H1 (cell line): ENCODE results near the gene ZNF154. TPM values are rescaled to one million over a fixed set of nuclear protein-coding genes. Genes with fewer than 3 reads are reported as not detected.

ENCODE experiments used
- CTCF ChIA-PET: fragments of 300-600 bp; sonication (Branson Sonifier 250); formaldehyde crosslinking; loops from one replicate; lab custom pipeline; 2021; ENCODE audit not compliant: partially characterized antibody; lab: Charles Lee
- POLR2A ChIA-PET: fragments of 300-600 bp; sonication (Branson Sonifier 250); formaldehyde crosslinking; loops from one replicate; lab custom pipeline; 2021; ENCODE audit warnings: inconsistent platforms; ENCODE audit not compliant: partially characterized antibody; lab: Charles Lee
- DNase-seq, 2 experiments: peaks; one replicate each; pipeline versions ENCODE4 v3.0.0 to v3.0.0-alpha.2; 2010 to 2022; ENCODE audit warnings: low spot score in 2 of 2, low read depth in 1 of 2, mixed read lengths in 1 of 2
- FAIRE-seq: peaks from 2 replicates; lab custom pipeline; 2011; peaks lifted over from hg19 to GRCh38; lab: Jason Lieb, UNC
- H2AFZ ChIP-seq: 2 replicates; pipeline ENCODE4 v1.8.1; 2012; ENCODE audit warnings: low read length, inconsistent platforms
- H2AK5ac ChIP-seq: 2 replicates; pipeline ENCODE4 v1.6.1; 2013; ENCODE audit warnings: low read depth, low read length
- H2BK120ac ChIP-seq: replicated peaks from 2 replicates; pipeline ENCODE3; 2013; ENCODE audit warnings: low read depth, low read length, inconsistent platforms
- H2BK12ac ChIP-seq: 2 replicates; pipeline ENCODE4 v1.6.1; 2013; ENCODE audit warnings: low read depth, low read length
- H2BK15ac ChIP-seq: 2 replicates; pipeline ENCODE4 v1.6.1; 2013; ENCODE audit warnings: low read length
- H2BK20ac ChIP-seq: 2 replicates; pipeline ENCODE4 v1.6.1; 2013; ENCODE audit warnings: low read length
- H2BK5ac ChIP-seq: 2 replicates; pipeline ENCODE4 v1.6.1; 2013; ENCODE audit warnings: low read depth, low read length
- H3K14ac ChIP-seq: 2 replicates; pipeline ENCODE4 v1.6.1; 2013; ENCODE audit warnings: inconsistent platforms; ENCODE audit not compliant: insufficient read length
- H3K18ac ChIP-seq: 2 replicates; pipeline ENCODE4 v1.6.1; 2013; ENCODE audit warnings: low read length; ENCODE audit errors: extremely low read depth
- H3K23ac ChIP-seq: 2 replicates; pipeline ENCODE4 v1.6.1; 2013; ENCODE audit warnings: inconsistent platforms; ENCODE audit not compliant: insufficient read length
- H3K23me2 ChIP-seq: 2 replicates; pipeline ENCODE4 v1.6.1; 2013; ENCODE audit warnings: low read depth, low read length
- H3K27ac ChIP-seq: 2 replicates; pipeline ENCODE4 v1.6.1; 2011; ENCODE audit warnings: low read depth, low read length, inconsistent platforms
- H3K27me3 ChIP-seq, 4 experiments: replicated peaks in 1 of 4; 1 replicate in 1 of 4; 2 replicates in 3 of 4; pipeline versions ENCODE4 v1.6.1 to v1.8.1; 2011 to 2013; ENCODE audit warnings: low read length in 3 of 4, mild to moderate bottlenecking in 3 of 4, inconsistent platforms in 2 of 4, mixed read lengths in 2 of 4, moderate library complexity in 1 of 4; ENCODE audit not compliant: control insufficient read depth in 3 of 4, insufficient read depth in 3 of 4; ENCODE audit errors: extremely low read depth in 1 of 4
- H3K36me3 ChIP-seq, 4 experiments: 2 replicates each; pipeline versions ENCODE4 v1.6.1 to v1.8.1; 2011 to 2013; ENCODE audit warnings: mild to moderate bottlenecking in 4 of 4, low read length in 3 of 4, moderate library complexity in 2 of 4, control low read depth in 1 of 4, inconsistent platforms in 1 of 4; ENCODE audit not compliant: insufficient read depth in 4 of 4, control insufficient read depth in 2 of 4
- H3K4ac ChIP-seq: replicated peaks from 2 replicates; pipeline ENCODE3; 2013; ENCODE audit warnings: low read length, low read depth, mixed read lengths, inconsistent platforms; ENCODE audit not compliant: insufficient read length
- H3K4me1 ChIP-seq, 4 experiments: replicated peaks in 1 of 4; 1 replicate in 1 of 4; 2 replicates in 3 of 4; pipeline versions ENCODE4 v1.6.1 to v1.8.1; 2011 to 2013; ENCODE audit warnings: low read length in 3 of 4, inconsistent platforms in 2 of 4, mixed read lengths in 1 of 4; ENCODE audit not compliant: insufficient read depth in 4 of 4, control insufficient read depth in 3 of 4
- H3K4me2 ChIP-seq, 2 experiments: 2 replicates each; pipeline versions ENCODE4 v1.6.1 to v1.8.1; 2011 to 2013; ENCODE audit warnings: low read depth in 2 of 2, low read length in 2 of 2, control low read depth in 1 of 2, inconsistent platforms in 1 of 2, mild to moderate bottlenecking in 1 of 2; ENCODE audit not compliant: insufficient read depth in 1 of 2
- H3K4me3 ChIP-seq, 4 experiments: fragments of 200-600, 300-600 bp in 1 of 4; sonication (generic), shearing (Covaris generic), sonication (Bioruptor Twin) in 1 of 4; 2 replicates each; pipeline versions ENCODE4 v1.5.1 to v1.8.1; 2011 to 2016; ENCODE audit warnings: low read length in 4 of 4, low read depth in 3 of 4, control low read depth in 2 of 4, inconsistent platforms in 2 of 4, mild to moderate bottlenecking in 2 of 4, mixed read lengths in 1 of 4, moderate library complexity in 1 of 4; ENCODE audit not compliant: insufficient read depth in 2 of 4; ENCODE audit errors: extremely low read depth in 1 of 4
- H3K56ac ChIP-seq: replicated peaks from 2 replicates; pipeline ENCODE3; 2013; ENCODE audit warnings: low read depth, mild to moderate bottlenecking, mixed read lengths, low read length, inconsistent platforms; ENCODE audit not compliant: insufficient read length
- H3K79me1 ChIP-seq: 2 replicates; pipeline ENCODE4 v1.6.1; 2013; ENCODE audit warnings: low read depth, low read length, control low read depth
- H3K79me2 ChIP-seq, 2 experiments: 2 replicates each; pipeline versions ENCODE4 v1.6.1 to v1.8.1; 2012 to 2013; ENCODE audit warnings: low read length in 2 of 2, mild to moderate bottlenecking in 2 of 2, inconsistent platforms in 1 of 2; ENCODE audit not compliant: insufficient read depth in 2 of 2, control insufficient read depth in 1 of 2
- H3K9ac ChIP-seq, 4 experiments: replicated peaks in 1 of 4; 1 replicate in 1 of 4; 2 replicates in 3 of 4; pipeline versions ENCODE4 v1.6.1 to v1.8.1; 2011 to 2013; ENCODE audit warnings: low read depth in 3 of 4, low read length in 3 of 4, control low read depth in 2 of 4, mild to moderate bottlenecking in 2 of 4, moderate library complexity in 2 of 4, inconsistent platforms in 1 of 4; ENCODE audit errors: extremely low read depth in 1 of 4
- H3K9me3 ChIP-seq, 2 experiments: 2 replicates each; pipeline versions ENCODE4 v1.6.1 to v1.8.1; 2012 to 2013; ENCODE audit warnings: mild to moderate bottlenecking in 2 of 2, moderate library complexity in 2 of 2, control low read depth in 1 of 2, inconsistent platforms in 1 of 2, low read depth in 1 of 2, low read length in 1 of 2, mixed read lengths in 1 of 2; ENCODE audit not compliant: insufficient read depth in 2 of 2
- H4K20me1 ChIP-seq, 2 experiments: replicated peaks in 1 of 2; 2 replicates each; pipeline versions ENCODE3 to v1.8.1; 2011 to 2013; ENCODE audit warnings: inconsistent platforms in 2 of 2, low read length in 2 of 2, mild to moderate bottlenecking in 1 of 2; ENCODE audit not compliant: insufficient read depth in 2 of 2, control insufficient read depth in 1 of 2
- H4K5ac ChIP-seq: 2 replicates; pipeline ENCODE4 v1.6.1; 2013; ENCODE audit warnings: low read length, low read depth, mixed read lengths, inconsistent platforms; ENCODE audit not compliant: insufficient read length
- H4K8ac ChIP-seq: 2 replicates; pipeline ENCODE4 v1.8.0; 2013; ENCODE audit warnings: mild to moderate bottlenecking, moderate library complexity, low read length, inconsistent platforms; ENCODE audit not compliant: insufficient read depth; ENCODE audit errors: extremely low read depth
- H4K91ac ChIP-seq: replicated peaks from 2 replicates; pipeline ENCODE3; 2013; ENCODE audit warnings: low read length, mixed read lengths, inconsistent platforms; ENCODE audit not compliant: insufficient read length
- EZH2 ChIP-seq: fragments of 200-600 bp; sonication (generic); IDR thresholded peaks from 2 replicates; pipeline ENCODE4 v1.7.1; 2012; ENCODE audit warnings: low read depth, mild to moderate bottlenecking, moderate library complexity, low read length, inconsistent platforms; ENCODE audit not compliant: severe bottlenecking
- NRF1 ChIP-seq: IDR thresholded peaks from 2 replicates; pipeline ENCODE4 v1.6.1; 2011; ENCODE audit warnings: mild to moderate bottlenecking, low read depth, low read length, improper control_type of control experiment
- WGBS, 2 experiments: shearing (Covaris generic) in 1 of 2; methylation state at CpG; one replicate each; pipeline versions ENCODE4 v1.1.6 to v1.1.7; 2013 to 2015; ENCODE audit warnings: low lambda C conversion rate in 2 of 2, mixed read lengths in 2 of 2, inconsistent platforms in 1 of 2, low coverage in 1 of 2, missing lambda C conversion rate in 1 of 2; ENCODE audit not compliant: insufficient replicate concordance in 2 of 2, insufficient coverage in 1 of 2, insufficient read length in 1 of 2; ENCODE audit errors: extremely low coverage in 1 of 2, missing lambda C conversion rate in 1 of 2; 5-methylcytosine and 5-hydroxymethylcytosine counted together
- polyA plus RNA-seq, 7 experiments: library from polyadenylated mRNA; depleted of rRNA in 3 of 7; stranded (reverse) in 5 of 7; unstranded in 2 of 7; fragments of >200 nt in 5 of 7; fragments of 200-250 nt in 2 of 7; gene quantifications; 1 replicate in 5 of 7; 2 replicates in 1 of 7; 4 replicates in 1 of 7; pipeline versions ENCODE4 v1.2.1 to v1.2.3, GENCODE V29; 2011 to 2013; ENCODE audit warnings: missing spikeins in 2 of 7, mixed read lengths in 2 of 7
- total RNA-seq: library from RNA; stranded (reverse); fragmentation: NEBNext Ultra II Directional; extraction: Animal tissue kit (Norgen Biotek cat#: 25700); gene quantifications from 2 replicates; pipeline ENCODE4 v1.2.1, GENCODE V29; 2021

The ZNF154 gene
- total and polyA plus RNA-seq, 2 of the 8 experiments (the other 6 are each of a cell fraction or from before 2014, with no cell fraction given) = 5.3 to 11.6 TPM

- Histone ChIP-seq H3K4ac (no peak overlapping the region), H2BK5ac (no peak overlapping the region), H3K27me3 (peaks cover 0 to 2% (median 0%) of the 10 kb centered on the region in 4 experiments; a peak in 3 of 7 replicates), H3K23me2 (no peaks in the 10 kb centered on the region; the same call in 1 of the 2 replicates), H2BK20ac (no peak overlapping the region), H3K9ac (no peak overlapping the region), H4K20me1 (no peaks in the 10 kb centered on the region), H3K36me3 (no peaks in the 10 kb centered on the region), H2BK15ac (no peak overlapping the region), H4K5ac (no peak overlapping the region), H3K9me3 (no peaks in the 10 kb centered on the region), H3K79me1 (no peaks in the 10 kb centered on the region), H3K79me2 (no peaks in the 10 kb centered on the region), H3K56ac (no peak overlapping the region), H4K91ac (no peak overlapping the region), H2AK5ac (no peak overlapping the region), H3K4me3 (no peak overlapping the region), H2BK12ac (no peak overlapping the region), H3K23ac (no peak overlapping the region), H3K27ac (no peak overlapping the region), H3K4me2 (no peak overlapping the region), H4K8ac (no peak overlapping the region), H3K4me1 (peaks cover 0 to under 1% (median 0%) of the 10 kb centered on the region in 4 experiments; a peak in 1 of 7 replicates), H2BK120ac (no peak overlapping the region), H3K18ac (no peak overlapping the region), H2AFZ (no peak overlapping the region), H3K14ac (no peak overlapping the region)
- TF ChIP-seq NRF1 (no peak), EZH2 (no peak)
- POLR2A ChIA-PET = interaction anchor here (1.3 to 1.9 kb wide), 2 partner anchors 8 to 221 kb away, joined by 3 to 9 read pairs; partner anchors contain the start of gene ZNF749
- 90% methylated on average over 1 of the region's 1 CpG; no CpG with 5 or more reads in 1 of the 2 experiments for WGBS, 2 experiments
- no peak for FAIRE-seq
- peak in 1 of 2 experiments; percentile 8 for DNase-seq
- CTCF ChIA-PET = interaction anchor here (1.2 to 1.5 kb wide), 2 partner anchors 25 to 250 kb away, joined by 4 read pairs; partner anchors contain the start of gene ZNF551
Measured at GRCh38 chr19:57656346-57656745, 52.7 kb downstream of the ZNF154 start.
